Uterus (tissue), 4 donors: ENCODE data around the gene CDH16. TPM values are rescaled to one million over a fixed set of nuclear protein-coding genes. Genes with fewer than 3 reads are reported as not detected.

Source experiments
- DNase-seq, 2 donors: peaks; one replicate each; pipeline ENCODE4 v3.0.0-alpha.2; 2019 to 2020
- H3K27ac ChIP-seq, 2 donors: fragments of 200-600 bp; sonication (generic); 1 replicate in 1 of 2; 2 replicates in 1 of 2; pipeline ENCODE4 v1.5.1; 2016 to 2018
- H3K27me3 ChIP-seq, 2 donors: fragments of 200-600 bp; sonication (generic); one replicate each; pipeline ENCODE4 v1.5.1; 2018 to 2019; ENCODE audit warnings: control low read depth in 1 of 2
- H3K36me3 ChIP-seq, 2 donors: fragments of 200-600 bp; sonication (generic); one replicate each; pipeline ENCODE4 v1.5.1; 2019; ENCODE audit warnings: control low read depth in 1 of 2
- H3K4me1 ChIP-seq, 2 donors: fragments of 200-600 bp; sonication (generic); one replicate each; pipeline ENCODE4 v1.5.1; 2018 to 2019; ENCODE audit warnings: control low read depth in 1 of 2
- H3K4me3 ChIP-seq, 2 donors: fragments of 200-600 bp; sonication (generic); 1 replicate in 1 of 2; 2 replicates in 1 of 2; pipeline ENCODE4 v1.5.1; 2018 to 2019; ENCODE audit warnings: mild to moderate bottlenecking in 1 of 2
- H3K9me3 ChIP-seq, 2 donors: fragments of 200-600 bp; sonication (generic); one replicate each; pipeline ENCODE4 v1.5.1; 2019; ENCODE audit warnings: control low read depth in 1 of 2
- CTCF ChIP-seq, 4 experiments: fragments of 200-600 bp in 2 of 4; fragments of 450-650 bp in 2 of 4; sonication (generic) in 2 of 4; IDR thresholded peaks; one replicate each; pipeline ENCODE4 v1.5.1; 2016 to 2019; ENCODE audit warnings: antibody characterized with exemption in 4 of 4, mild to moderate bottlenecking in 2 of 4, moderate library complexity in 1 of 4
- POLR2A ChIP-seq, 2 donors: fragments of 450-650 bp; IDR thresholded peaks; one replicate each; pipeline ENCODE4 v1.6.1; 2016; ENCODE audit warnings: antibody characterized with exemption in 2 of 2, mild to moderate bottlenecking in 1 of 2, moderate library complexity in 1 of 2
- intact Hi-C: fragments of 100-400 bp; cut with DNase I; formaldehyde crosslinking; loops from one replicate; pipeline ENCODE4 v1.15.1; 2023; ENCODE audit warnings: low total_unique reads
- total RNA-seq, 4 donors: library from RNA; depleted of rRNA in 3 of 4; stranded (reverse); fragments of >200 nt in 3 of 4; gene quantifications; one replicate each; pipeline versions ENCODE4 v1.1.0 to v1.2.4, GENCODE V29; 2014 to 2023
- donor health status: DM: yes; HTN: yes; CAD: no.

The CDH16 gene
- total RNA-seq, 4 donors from 2014 or later: 12.6 TPM; not detected in 3

- no peaks in the 10 kb centered on the region for H3K9me3 ChIP-seq
- no peak overlapping the region for H3K4me3 ChIP-seq
- peaks cover 0 to 5% of the 10 kb centered on the region in 2 donors for H3K4me1 ChIP-seq
- no peaks in the 10 kb centered on the region for H3K27me3 ChIP-seq
- DNase-seq: no peak
- TF ChIP-seq POLR2A (IDR thresholded peaks at IDR 0.05): no peak
- TF ChIP-seq CTCF (IDR thresholded peaks at IDR 0.05): no peak
- H3K27ac ChIP-seq: no peak overlapping the region
- intact Hi-C loops: no loop called here
- H3K36me3 ChIP-seq: no peaks in the 10 kb centered on the region
Measured at GRCh38 chr16:66878067-66878466, 40.6 kb downstream of the CDH16 start.

- no peak overlapping the region for H3K4me3 ChIP-seq
- peak overlapping the region; percentile 68 to 72 for H3K27ac ChIP-seq
- H3K27me3 ChIP-seq: no peaks in the 10 kb centered on the region
- no peak for DNase-seq
- TF ChIP-seq POLR2A (IDR thresholded peaks at IDR 0.05): no peak
- no peak for TF ChIP-seq CTCF (IDR thresholded peaks at IDR 0.05)
- peaks cover 0 to 4% of the 10 kb centered on the region in 2 donors for H3K4me1 ChIP-seq
- no peaks in the 10 kb centered on the region for H3K36me3 ChIP-seq
- no peaks in the 10 kb centered on the region for H3K9me3 ChIP-seq
- intact Hi-C loops: no loop called here
Measured at GRCh38 chr16:66874079-66874775, 44.5 kb downstream of the CDH16 start.

- DNase-seq: no peak
- Histone ChIP-seq H3K36me3 (no peaks in the 10 kb centered on the region), H3K27me3 (no peaks in the 10 kb centered on the region), H3K9me3 (no peaks in the 10 kb centered on the region), H3K4me1 (peaks cover 0 to 4% of the 10 kb centered on the region in 2 donors), H3K27ac (peak overlapping the region; percentile 76 to 80), H3K4me3 (no peak overlapping the region)
- TF ChIP-seq POLR2A (IDR thresholded peaks at IDR 0.05) (no peak), CTCF (IDR thresholded peaks at IDR 0.05) (no peak)
- intact Hi-C loops: no loop called here
Measured at GRCh38 chr16:66873685-66874055, 45.0 kb downstream of the CDH16 start.

GRCh38 chr16:66872943-66873684, 45.6 kb downstream of the CDH16 start:
- DNase-seq: peak; percentile 88 to 89
- Histone ChIP-seq H3K9me3 (no peaks in the 10 kb centered on the region), H3K4me1 (peaks cover 0 to 4% of the 10 kb centered on the region in 2 donors), H3K4me3 (peak overlapping the region; percentile 31 to 34), H3K36me3 (no peaks in the 10 kb centered on the region), H3K27me3 (no peaks in the 10 kb centered on the region), H3K27ac (peak overlapping the region; percentile 76 to 80)
- intact Hi-C loops: no loop called here
- TF ChIP-seq POLR2A (IDR thresholded peaks at IDR 0.05) (peak in 1 of 2 donors; percentile 23), CTCF (IDR thresholded peaks at IDR 0.05) (peak; percentile 83 to 92 (median 90))

GRCh38 chr16:66872559-66872942, 46.1 kb downstream of the CDH16 start:
- Histone ChIP-seq H3K4me1 (peaks cover 0 to 4% of the 10 kb centered on the region in 2 donors), H3K27ac (peak overlapping the region; percentile 76 to 80), H3K4me3 (peak overlapping the region; percentile 31 to 34), H3K9me3 (no peaks in the 10 kb centered on the region), H3K36me3 (no peaks in the 10 kb centered on the region), H3K27me3 (no peaks in the 10 kb centered on the region)
- DNase-seq: no peak
- TF ChIP-seq POLR2A (IDR thresholded peaks at IDR 0.05) (no peak), CTCF (IDR thresholded peaks at IDR 0.05) (no peak)
- intact Hi-C loops: no loop called here
